Fibroblast of peridontal ligament (primary cell): ENCODE measurements around the gene DAD1.
"Not testable (repeated sequence)": the region's sequence is repeated elsewhere in the genome, so short reads cannot be mapped to it uniquely, and the experiment has no call there.

Source experiments
- DNase-seq: peaks from one replicate; pipeline ENCODE4 v3.0.0-alpha.2; 2010; ENCODE audit errors: extremely low read depth

Gene DAD1

GRCh38 chr14:22589096-22589839, at the start of gene DAD1:
Gene DAD1 (minus strand): TSS chr14:22589224. CDS start chr14:22589157, 67 bp downstream.
- peak; percentile 100 for DNase-seq

- DNase-seq, result not testable (repeated sequence)
These were observed 47.0 kb upstream of the DAD1 start for GRCh38 chr14:22635980-22636379.

GRCh38 chr14:22634233-22634900, 45.3 kb upstream of the DAD1 start:
- DNase-seq, result no peak

GRCh38 chr14:22630486-22630885, 41.5 kb upstream of the DAD1 start:
- peak; percentile 97 for DNase-seq

- no peak for DNase-seq
These were observed 41.0 kb upstream of the DAD1 start for GRCh38 chr14:22630066-22630465.

- DNase-seq, result no peak
These were observed 40.3 kb upstream of the DAD1 start for GRCh38 chr14:22629361-22629760.

GRCh38 chr14:22627506-22628263, 38.7 kb upstream of the DAD1 start:
- DNase-seq, result no peak

GRCh38 chr14:22626590-22626989, 37.6 kb upstream of the DAD1 start:
- no peak for DNase-seq

- DNase-seq, result no peak
These were observed 34.0 kb upstream of the DAD1 start for GRCh38 chr14:22623047-22623446.

GRCh38 chr14:22622255-22622654, 33.2 kb upstream of the DAD1 start:
- peak; percentile 67 for DNase-seq

GRCh38 chr14:22615765-22616164, 26.7 kb upstream of the DAD1 start:
- not testable (repeated sequence) for DNase-seq

- peak; percentile 66 for DNase-seq
These were observed 25.3 kb upstream of the DAD1 start for GRCh38 chr14:22614240-22614799.

GRCh38 chr14:22613736-22614239, 24.8 kb upstream of the DAD1 start:
- peak; percentile 9 for DNase-seq

- DNase-seq, result no peak
These were observed 24.2 kb upstream of the DAD1 start for GRCh38 chr14:22613106-22613695.

- no peak for DNase-seq
These were observed 21.9 kb upstream of the DAD1 start for GRCh38 chr14:22610931-22611330.

- DNase-seq, result no peak
These were observed 18.3 kb upstream of the DAD1 start for GRCh38 chr14:22607291-22607690.

GRCh38 chr14:22606380-22606779, 17.4 kb upstream of the DAD1 start:
- DNase-seq, result no peak

- peak; percentile 19 for DNase-seq
These were observed 13.8 kb upstream of the DAD1 start for GRCh38 chr14:22602862-22603261.

GRCh38 chr14:22601996-22602395, 13.0 kb upstream of the DAD1 start:
- DNase-seq, result no peak

- no peak for DNase-seq
These were observed 12.4 kb upstream of the DAD1 start for GRCh38 chr14:22601456-22601855.

GRCh38 chr14:22600027-22600426, 11.0 kb upstream of the DAD1 start:
- DNase-seq, result no peak

- no peak for DNase-seq
These were observed 10.3 kb upstream of the DAD1 start for GRCh38 chr14:22599349-22599748.
